ENCODE results near the gene CLDN24.

Gene CLDN24

GRCh38 chr4:183322326-183322725 is at the start of gene CLDN24:
CLDN24 (minus strand) TSS chr4:183322426; CDS start chr4:183322426, 0 bp downstream.
- no peak within 1 kb of the TSS for H3K27ac ChIP-seq
- TF ChIP-seq CTCF (IDR thresholded peaks at IDR 0.05) (no peak), ZFX (IDR thresholded peaks at IDR 0.05; ENCODE audit: borderline replicate concordance) (no peak)

- H3K27ac ChIP-seq: no peak overlapping the region
- no peak for TF ChIP-seq ZFX (IDR thresholded peaks at IDR 0.05; ENCODE audit: borderline replicate concordance)
- TF ChIP-seq CTCF (IDR thresholded peaks at IDR 0.05): no peak
Measured at GRCh38 chr4:183370786-183371185, 48.6 kb upstream of the CLDN24 start.

DNA sequence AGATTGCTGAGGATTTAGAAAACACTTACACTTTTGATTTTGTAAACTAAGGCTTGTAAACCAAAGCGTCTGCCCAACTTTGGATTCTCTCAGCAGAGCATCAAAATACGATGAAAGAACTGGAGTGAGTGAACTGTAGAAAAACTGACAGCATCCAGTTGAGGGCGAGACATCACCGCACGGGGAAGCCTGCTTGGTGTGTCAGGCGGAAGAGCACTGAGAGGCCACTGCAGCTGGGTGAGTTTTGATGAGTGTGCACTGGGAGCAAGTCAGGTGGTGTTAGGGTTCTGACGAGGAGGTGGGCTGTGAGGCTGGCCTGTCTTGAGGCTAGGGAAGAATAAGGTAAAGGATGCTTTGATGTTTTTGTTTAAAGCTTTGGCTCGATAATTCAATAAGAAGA is 46.8 kb upstream of the CLDN24 start:
- TF ChIP-seq ZFX (IDR thresholded peaks at IDR 0.05; ENCODE audit: borderline replicate concordance) (no peak), CTCF (IDR thresholded peaks at IDR 0.05) (no peak)
- no peak overlapping the region for H3K27ac ChIP-seq

- TF ChIP-seq ZFX (IDR thresholded peaks at IDR 0.05; ENCODE audit: borderline replicate concordance): no peak
- no peak for TF ChIP-seq CTCF (IDR thresholded peaks at IDR 0.05)
Measured at GRCh38 chr4:183366206-183366835, 44.1 kb upstream of the CLDN24 start.

GRCh38 chr4:183364025-183364424 is 41.8 kb upstream of the CLDN24 start:
- no peak for TF ChIP-seq ZFX (IDR thresholded peaks at IDR 0.05; ENCODE audit: borderline replicate concordance)
- no peak for TF ChIP-seq CTCF (IDR thresholded peaks at IDR 0.05)
- H3K27ac ChIP-seq: no peak overlapping the region

More at GRCh38 chr4:183366206-183366835, 44.1 kb upstream of the CLDN24 start:
- H3K27ac ChIP-seq: no peak overlapping the region

DNA sequence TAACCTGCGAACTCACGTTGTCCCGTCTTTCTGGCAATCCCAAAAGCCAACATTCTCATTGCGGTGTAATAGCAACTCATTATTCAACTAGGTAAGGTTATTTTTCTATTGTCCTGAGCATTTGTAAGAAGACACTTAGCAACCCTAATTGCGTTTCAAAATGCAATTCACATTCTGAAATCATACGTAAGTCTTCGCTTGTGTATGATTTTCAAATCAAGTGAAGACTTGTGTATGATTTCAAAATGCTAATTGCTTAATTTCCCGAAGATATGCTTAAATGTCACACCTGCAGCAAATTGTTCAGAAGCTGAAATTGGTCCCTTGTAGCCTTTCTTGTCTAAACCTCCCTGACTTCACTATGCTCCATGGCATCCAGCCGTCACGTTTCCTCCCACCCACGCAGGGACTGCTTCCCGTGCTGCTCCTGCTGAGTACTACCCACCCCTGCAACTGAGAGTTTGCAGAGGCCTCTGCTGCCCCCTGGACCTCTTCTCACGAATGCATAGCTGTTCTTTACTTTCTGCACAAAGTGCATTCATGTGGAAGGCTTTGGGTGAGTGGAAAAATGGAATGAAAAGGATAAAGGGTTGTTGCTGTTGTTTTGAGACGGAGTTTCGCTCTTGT is 40.8 kb upstream of the CLDN24 start:
- TF ChIP-seq ZFX (IDR thresholded peaks at IDR 0.05; ENCODE audit: borderline replicate concordance) (no peak), CTCF (IDR thresholded peaks at IDR 0.05) (no peak)
- H3K27ac ChIP-seq: no peak overlapping the region

DNA sequence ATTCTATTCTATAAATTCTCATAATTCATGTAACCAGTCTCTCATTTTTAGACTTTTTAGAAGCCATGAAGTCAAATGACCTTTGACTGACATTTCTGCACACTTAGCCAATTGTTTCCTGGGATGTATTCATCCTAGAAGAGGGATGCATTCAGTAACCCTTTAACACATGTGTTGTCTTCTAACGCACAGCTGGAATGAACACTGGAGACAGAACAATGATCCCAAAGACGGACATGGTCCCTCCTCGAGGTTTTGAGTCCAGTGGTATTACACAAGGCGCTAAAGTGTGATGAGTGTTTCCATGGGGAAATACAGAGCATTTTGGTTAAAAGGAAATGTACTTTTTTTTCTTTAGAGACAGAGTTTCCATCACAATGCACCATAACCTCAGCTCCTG is 39.8 kb upstream of the CLDN24 start:
- H3K27ac ChIP-seq: no peak overlapping the region
- TF ChIP-seq CTCF (IDR thresholded peaks at IDR 0.05) (no peak), ZFX (IDR thresholded peaks at IDR 0.05; ENCODE audit: borderline replicate concordance) (no peak)
